Measurements from ENCODE around the gene ZBTB47.

ZBTB47 gene

DNA sequence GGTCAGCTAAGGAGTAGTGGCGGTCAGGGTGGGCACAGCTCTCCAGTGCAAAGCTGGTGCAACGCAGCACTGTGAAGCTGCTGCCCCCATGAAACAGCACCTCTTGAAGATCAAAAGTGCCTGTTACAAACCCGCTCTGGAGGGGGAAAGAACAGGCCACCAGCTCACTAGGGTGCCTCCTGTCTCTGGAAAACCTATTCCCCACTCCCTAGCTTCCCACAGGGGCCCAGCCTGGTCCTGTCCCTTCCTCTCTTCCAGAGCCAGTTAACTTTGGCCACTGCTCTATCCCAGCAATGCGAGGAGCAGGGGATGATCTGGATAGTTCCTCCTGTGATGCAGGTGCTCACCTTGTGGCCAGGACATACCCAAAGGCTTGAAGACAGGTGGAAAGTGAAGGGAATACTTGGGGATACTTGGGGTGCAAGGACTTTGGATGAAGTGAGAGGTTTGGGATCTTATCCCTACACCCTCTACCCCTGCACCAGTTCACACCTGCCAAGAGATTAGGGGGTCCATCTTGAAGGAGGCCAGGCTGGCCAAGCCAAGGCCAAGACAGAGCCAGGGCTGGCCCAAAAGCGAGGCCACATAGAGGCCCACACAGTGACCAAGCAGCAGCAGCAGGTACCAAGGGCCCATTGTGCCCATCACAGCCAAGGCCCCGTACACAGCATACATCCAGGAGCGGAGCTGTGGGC is 44.9 kb downstream of the ZBTB47 start:
- TF ChIP-seq, protein P1, sequence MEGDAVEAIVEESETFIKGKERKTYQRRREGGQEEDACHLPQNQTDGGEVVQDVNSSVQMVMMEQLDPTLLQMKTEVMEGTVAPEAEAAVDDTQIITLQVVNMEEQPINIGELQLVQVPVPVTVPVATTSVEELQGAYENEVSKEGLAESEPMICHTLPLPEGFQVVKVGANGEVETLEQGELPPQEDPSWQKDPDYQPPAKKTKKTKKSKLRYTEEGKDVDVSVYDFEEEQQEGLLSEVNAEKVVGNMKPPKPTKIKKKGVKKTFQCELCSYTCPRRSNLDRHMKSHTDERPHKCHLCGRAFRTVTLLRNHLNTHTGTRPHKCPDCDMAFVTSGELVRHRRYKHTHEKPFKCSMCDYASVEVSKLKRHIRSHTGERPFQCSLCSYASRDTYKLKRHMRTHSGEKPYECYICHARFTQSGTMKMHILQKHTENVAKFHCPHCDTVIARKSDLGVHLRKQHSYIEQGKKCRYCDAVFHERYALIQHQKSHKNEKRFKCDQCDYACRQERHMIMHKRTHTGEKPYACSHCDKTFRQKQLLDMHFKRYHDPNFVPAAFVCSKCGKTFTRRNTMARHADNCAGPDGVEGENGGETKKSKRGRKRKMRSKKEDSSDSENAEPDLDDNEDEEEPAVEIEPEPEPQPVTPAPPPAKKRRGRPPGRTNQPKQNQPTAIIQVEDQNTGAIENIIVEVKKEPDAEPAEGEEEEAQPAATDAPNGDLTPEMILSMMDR (IDR thresholded peaks at IDR 0.05): no peak
- no peak for TF ChIP-seq ZFX (IDR thresholded peaks at IDR 0.05; ENCODE audit: borderline replicate concordance)

DNA sequence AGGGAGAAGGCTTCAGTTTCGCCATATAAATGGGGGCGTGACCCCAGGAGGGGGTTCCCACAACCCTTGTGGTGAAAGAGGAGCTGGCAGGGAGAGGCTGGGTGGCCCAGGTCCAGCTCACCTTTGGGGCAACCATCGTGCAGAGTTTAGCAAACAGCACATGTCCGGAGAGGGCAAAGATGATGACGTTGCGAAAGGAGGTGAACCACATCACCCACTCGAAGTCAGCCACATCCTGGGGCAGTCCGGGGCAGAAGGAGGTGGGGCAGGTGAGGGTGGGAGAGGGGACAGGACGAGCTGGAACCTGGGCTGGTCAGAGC is 45.4 kb downstream of the ZBTB47 start:
- TF ChIP-seq ZFX (IDR thresholded peaks at IDR 0.05; ENCODE audit: borderline replicate concordance): no peak
- TF ChIP-seq, protein P1 (IDR thresholded peaks at IDR 0.05): no peak
- no peak overlapping the region for H3K27ac ChIP-seq

More for the DNA sequence above, 44.9 kb downstream of the ZBTB47 start:
- no peak overlapping the region for H3K27ac ChIP-seq

DNA sequence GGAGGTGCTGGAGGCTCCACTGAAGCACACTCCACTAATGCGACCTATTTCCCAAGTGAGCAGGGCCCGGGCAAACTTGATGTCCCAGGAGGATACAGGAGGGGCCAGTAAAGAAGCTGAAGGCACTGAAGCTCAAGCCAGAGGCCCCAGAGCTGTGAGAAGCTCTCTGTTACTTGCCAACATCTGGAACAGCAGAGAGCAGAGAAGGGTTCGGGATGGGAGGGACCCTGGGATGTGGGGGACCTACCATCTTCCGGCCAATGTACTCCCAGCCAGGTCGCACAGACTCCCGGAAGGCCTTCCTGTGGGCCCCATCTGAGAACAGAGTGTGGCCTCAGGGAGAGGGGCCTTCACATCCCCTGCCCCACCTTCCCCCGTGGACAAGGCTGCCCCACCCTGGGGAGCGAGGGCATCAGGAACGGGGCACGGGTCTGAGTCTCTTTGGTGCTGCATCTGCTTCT is 46.0 kb downstream of the ZBTB47 start:
- no peak overlapping the region for H3K27ac ChIP-seq
- no peak for TF ChIP-seq ZFX (IDR thresholded peaks at IDR 0.05; ENCODE audit: borderline replicate concordance)
- TF ChIP-seq, protein P1 (IDR thresholded peaks at IDR 0.05): no peak

DNA sequence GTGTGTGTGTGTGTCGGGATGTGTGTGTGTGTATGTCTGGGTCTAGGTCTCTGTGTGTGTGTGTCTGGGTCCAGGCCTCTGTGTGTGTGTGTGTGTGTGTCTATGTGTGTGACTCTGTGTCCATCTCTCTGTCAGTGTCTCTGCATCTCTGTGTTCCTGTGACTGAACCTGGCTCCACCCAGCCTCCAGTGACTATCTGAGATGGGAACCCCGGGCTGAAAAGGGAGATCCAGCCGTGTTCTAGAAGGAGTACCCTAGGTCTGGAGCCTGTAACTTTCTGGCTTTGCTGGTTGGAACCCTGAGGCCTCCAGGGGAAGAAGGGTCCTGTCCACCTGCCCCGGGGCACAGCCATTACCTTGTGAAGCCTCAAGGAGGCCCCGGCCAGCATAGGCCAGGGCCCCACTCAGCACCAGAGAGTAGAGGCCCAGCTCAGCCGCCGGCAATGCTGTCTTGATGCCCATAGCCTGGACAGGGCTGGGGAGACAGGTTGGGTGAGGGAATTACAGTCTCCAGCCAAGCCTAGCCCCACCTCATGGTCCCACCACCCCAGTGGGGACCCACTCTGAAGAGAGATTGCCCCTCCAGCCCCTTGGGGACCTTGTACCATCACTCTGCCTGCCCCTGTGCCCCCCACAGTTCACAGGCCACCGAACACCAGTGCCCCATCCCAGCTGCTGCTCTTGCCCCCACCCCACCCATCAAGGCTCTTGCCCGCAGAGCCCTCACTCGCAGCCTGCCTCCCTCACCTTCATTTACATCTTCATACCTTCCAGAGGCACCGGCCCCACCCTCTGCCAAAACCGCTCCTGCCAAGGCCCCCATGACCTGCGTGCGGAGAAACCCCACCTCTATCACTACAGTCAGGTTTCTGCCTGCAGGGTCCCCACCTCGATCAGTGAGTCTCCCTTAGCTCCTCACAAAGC is 47.1 kb downstream of the ZBTB47 start:
- TF ChIP-seq, protein P1 (IDR thresholded peaks at IDR 0.05): no peak
- no peak for TF ChIP-seq ZFX (IDR thresholded peaks at IDR 0.05; ENCODE audit: borderline replicate concordance)
- no peak overlapping the region for H3K27ac ChIP-seq

DNA sequence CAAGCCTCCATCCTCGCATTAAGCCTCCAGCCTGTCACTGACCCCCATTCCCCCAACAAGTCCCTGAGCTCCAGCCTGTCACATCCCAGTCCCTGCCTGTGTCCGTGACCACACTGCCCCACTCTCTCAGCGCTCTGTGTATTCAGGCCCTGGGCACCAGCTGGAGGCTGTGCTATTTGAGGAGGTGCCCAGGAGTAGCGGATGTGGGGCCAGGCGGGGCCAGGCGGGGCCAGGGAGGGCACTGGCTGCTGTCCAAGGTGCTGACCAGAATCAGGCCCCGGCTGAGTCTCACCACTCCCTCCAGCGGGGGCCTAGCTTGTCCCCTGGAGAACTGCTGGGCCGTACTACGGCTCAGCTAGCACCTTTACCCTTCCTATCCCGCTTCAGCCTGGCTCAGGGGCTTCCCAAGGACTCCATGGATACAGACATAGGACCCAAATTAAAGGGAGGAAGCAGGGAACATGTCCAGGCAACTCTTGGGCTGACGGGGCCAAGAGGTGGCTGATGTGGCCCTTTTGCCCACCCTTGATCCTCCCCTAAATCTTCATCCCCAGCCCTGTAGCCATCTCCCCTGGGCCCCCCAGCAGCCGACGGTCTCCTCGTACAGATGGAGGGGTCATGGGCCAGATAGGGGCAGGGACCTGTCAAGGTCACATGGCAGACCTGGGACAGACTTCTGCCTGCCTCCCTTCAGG is 48.0 kb downstream of the ZBTB47 start:
- no peak for TF ChIP-seq ZFX (IDR thresholded peaks at IDR 0.05; ENCODE audit: borderline replicate concordance)
- TF ChIP-seq, protein P1 (IDR thresholded peaks at IDR 0.05): no peak
- no peak overlapping the region for H3K27ac ChIP-seq

DNA sequence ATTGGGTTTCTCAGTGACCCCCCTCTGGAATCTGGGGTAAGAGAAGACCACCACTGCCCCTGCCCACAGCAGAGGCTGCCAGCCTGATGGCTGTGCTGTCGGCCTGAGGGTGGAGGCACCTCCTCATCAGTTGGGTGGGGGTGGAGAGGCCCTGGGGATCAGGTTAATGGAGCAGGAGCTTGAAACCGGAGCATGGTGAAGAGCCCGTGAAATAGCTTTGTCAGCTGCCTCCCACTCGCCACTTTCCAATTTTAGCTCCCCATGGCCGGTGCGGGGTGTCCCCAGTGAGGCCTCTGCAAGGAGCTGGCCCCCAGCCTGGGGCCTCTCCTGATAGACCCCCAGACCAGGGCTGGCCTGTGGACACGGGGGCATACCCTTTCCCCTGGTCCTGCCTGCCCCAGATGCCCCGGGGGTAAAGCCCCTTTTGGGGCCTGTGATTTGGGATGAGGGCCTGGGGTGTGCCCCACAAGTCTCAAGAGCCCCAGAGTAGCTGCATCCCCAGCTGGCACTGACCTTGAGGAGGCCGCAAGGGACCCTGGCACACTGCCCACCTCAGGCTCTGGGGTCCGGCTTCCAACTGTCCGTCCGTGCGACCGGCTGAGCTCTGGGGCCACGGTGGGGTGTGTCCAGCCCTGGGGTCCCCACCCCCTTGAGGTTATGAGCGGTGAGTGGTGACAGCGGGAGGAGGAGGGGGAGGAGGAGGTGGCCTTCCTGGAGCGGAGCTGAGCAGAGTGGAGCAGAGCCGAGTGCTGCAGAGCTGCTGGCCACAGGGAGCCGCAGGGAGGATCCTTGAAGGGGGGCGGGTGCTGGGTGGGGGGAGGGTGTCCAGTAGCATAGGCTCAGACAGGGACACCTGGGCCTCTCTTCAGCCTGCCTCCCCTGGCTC is 48.8 kb downstream of the ZBTB47 start, which contains the start of gene HHATL:
Gene HHATL (minus strand): TSS at position 733 of the 886 bp plus-strand sequence. CDS start 1,972 bp downstream, outside the sequence.
- TF ChIP-seq, protein P1 (IDR thresholded peaks at IDR 0.05): no peak
- no peak for TF ChIP-seq ZFX (IDR thresholded peaks at IDR 0.05; ENCODE audit: borderline replicate concordance)
- no peak within 1 kb of the TSS for H3K27ac ChIP-seq
